GM12874 (cell line): ENCODE data around the gene ATG2B.

Experiments used
- CTCF ChIP-seq: IDR thresholded peaks from 2 replicates; pipeline ENCODE4 v1.5.1; 2011; ENCODE audit warnings: low read depth, mild to moderate bottlenecking, control low read depth, low read length, moderate library complexity; ENCODE audit not compliant: insufficient read depth

Gene ATG2B

GRCh38 chr14:96294246-96294645, 68.9 kb downstream of the ATG2B start:
- TF ChIP-seq CTCF = no peak

GRCh38 chr14:96287856-96288255, 75.3 kb downstream of the ATG2B start:
- TF ChIP-seq CTCF = no peak

GRCh38 chr14:96286251-96286650, 76.9 kb downstream of the ATG2B start:
- no peak for TF ChIP-seq CTCF

DNA sequence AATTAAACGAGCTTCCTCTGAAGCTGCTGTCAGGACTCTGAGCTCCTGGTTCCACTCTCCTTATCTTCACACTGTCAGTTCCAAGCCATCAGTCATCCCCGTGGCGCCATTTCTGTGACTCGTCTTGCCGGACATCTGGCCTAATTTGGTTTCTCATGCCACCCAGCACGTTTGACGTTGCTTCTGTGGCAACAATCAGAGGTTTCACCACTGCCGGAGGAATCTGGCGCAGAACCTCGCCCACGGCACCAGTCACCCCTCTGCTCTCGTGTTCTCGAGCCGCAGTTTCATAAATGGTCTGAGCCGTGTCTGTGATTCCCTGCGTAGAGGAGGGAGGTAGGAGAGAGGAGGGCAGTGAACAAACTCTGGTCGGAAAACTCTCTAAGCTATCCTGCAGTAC, 77.5 kb downstream of the ATG2B start:
- no peak for TF ChIP-seq CTCF

DNA sequence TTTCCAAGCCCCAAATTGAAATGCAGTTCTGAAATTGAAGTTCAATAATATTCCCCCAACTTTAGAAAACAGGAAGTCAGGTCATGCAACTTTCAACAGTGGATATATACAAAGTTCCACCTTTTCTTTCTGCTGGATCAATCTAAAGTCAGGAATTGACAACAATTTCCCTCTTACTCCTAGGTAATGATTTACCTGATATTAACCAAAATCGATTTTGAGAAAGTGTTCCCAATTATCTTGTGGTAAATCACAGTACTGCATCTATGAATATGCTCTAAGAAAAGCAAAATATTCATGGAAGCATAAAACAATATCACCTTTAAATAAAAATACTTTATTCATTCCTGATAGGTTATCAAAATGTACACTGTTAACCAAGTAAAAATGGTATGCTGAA, 78.7 kb downstream of the ATG2B start:
- TF ChIP-seq CTCF = no peak

DNA sequence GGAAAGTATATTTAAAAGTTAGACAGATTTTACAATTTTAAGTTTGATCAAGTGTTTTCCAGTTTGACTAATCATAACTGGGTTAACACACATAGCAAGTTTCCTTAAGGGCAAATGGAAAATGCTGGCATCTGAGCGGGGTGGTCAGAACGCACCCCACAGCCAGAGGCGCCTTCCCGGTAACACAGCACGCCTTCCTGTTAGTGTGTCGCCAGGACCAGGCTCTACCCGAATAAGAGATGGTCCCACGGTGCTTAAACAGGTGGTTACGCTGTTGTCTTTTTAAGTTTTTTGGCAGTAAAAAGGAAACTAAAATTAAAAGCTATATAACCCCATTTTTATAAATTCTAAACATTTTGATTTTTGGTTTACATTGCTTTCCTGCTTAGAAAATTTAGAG, 79.1 kb downstream of the ATG2B start:
- TF ChIP-seq CTCF = no peak

DNA sequence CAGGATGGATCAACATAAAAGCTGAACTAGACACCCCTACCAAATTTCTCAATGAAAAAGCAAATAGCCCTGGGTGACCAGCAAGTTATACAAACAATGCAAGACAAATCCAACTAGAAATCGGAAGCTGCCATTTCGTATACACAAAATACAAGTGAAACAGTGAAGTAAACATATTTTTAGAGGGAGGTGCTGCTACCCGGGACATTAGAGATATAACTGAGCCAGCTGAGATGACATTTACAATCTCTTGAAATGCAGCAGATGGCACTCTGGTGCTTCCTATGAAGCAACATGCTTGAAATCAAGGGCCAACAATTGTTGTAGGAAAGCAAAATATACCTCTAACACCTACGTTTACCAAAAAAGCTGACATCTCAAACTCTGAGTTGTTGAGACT, 81.7 kb downstream of the ATG2B start:
- TF ChIP-seq CTCF = no peak

- TF ChIP-seq CTCF = no peak
Observed at GRCh38 chr14:96280104-96280503, 83.0 kb downstream of the ATG2B start.
